ENCODE results near the gene SCNN1B.
"Not testable (repeated sequence)": the region's sequence is repeated elsewhere in the genome, so short reads cannot be mapped to it uniquely, and the experiment has no call there.

The SCNN1B gene

DNA sequence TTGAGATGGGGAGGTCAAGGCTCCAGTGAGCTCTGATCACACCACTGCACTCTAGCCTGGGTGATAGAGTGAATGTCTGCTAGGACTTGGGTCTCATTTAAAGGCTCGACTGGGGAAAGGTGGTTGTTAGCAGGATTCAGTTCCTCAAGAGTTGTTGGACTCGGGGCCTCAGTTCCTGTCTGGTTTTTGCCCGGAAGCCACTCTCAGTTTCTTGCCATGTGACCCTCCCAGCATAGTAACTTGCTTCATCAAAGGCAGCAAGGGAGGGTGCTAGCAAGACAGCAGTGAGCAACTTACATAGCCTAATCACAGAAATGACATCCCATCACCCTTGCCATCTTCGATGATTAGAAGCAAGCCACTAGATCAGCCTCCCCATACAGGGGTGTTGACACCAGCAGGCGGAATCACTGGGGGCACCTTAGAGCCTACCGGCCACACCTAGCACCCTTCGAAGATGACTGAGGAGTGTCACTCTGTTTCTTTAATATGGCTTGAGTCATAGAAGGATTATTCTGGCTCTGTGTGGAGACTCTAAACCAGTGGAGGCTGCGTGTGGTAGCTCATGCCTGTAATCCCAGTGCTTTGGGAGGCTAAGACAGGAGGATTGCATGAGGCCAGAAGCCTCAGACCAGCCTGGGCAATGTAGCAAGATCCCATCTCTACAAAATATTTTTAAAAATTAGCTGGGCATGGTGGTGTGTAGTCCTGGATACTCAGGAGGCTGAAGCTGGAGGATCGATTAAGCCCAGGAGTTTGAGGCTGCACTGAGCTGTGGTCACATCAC is 13.2 kb upstream of the SCNN1B start:
- DNase-seq (ENCODE audit: low read depth), result no peak

DNA sequence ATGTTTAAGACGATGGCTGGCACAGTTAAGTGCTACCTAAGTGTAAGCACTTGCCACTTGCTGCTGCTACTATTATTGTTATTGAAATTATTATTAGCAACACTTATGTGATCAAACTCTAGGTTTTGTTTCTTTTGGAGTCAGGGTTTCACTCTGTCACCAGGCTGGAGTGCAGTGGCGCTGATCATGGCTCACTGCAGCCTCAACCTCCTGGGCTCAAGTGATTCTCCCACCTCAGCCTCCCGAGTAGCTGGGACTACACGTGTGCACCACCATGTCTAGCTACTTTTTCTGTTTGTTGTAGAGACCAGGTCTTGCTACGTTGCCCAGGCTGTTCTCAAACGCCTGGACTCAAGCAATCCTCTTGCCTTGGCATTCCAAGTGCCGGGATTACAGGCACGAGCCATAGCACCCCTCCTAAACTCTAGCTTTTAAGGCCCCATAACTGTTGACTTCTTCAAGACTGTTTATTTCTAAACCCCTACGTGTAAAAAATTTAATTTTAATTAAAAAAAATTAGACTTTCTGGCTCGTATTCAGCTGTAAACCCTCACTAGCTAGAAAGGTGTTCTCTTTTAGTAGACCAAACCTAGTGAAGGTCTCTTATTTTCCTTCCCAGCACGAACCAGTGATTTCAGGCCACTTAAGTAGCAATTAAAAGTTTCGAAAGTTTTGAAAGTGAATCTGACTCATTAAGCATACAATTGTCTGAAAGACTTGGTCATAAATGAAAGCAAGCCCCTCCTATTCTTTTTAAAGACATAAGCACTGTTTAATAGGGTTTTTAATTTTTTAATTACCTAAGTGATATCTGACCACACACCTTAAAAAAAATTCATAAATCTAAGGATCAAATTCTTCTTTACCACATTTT is 11.7 kb upstream of the SCNN1B start:
- DNase-seq (ENCODE audit: low read depth), result no peak

GRCh38 chr16:23293016-23293415 is 9.1 kb upstream of the SCNN1B start:
- DNase-seq (ENCODE audit: low read depth), result no peak

GRCh38 chr16:23294260-23294659 is 7.8 kb upstream of the SCNN1B start:
- no peak for DNase-seq (ENCODE audit: low read depth)

DNA sequence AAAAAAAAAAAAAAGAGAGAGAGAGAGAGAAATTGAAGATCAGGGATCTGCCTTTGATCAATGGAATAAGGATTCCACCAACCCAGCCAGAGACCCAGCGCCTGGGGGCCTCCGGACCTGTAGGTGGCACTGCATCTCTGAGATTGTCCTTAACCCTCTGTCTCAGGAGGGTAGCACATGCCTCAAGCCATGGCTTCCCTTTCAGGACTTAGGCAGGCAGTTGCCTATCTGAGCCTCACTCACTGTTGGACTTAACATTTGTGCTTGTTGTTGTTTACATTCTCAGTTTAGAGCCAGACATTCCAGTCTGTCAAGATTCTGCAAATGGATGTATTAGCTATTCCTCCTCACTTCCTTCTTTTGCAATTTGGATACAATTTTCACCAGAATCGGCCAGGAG is 5.1 kb upstream of the SCNN1B start:
- no peak for DNase-seq (ENCODE audit: low read depth)

- no peak for DNase-seq (ENCODE audit: low read depth)
These were observed 3.7 kb upstream of the SCNN1B start for GRCh38 chr16:23298290-23298915.

DNA sequence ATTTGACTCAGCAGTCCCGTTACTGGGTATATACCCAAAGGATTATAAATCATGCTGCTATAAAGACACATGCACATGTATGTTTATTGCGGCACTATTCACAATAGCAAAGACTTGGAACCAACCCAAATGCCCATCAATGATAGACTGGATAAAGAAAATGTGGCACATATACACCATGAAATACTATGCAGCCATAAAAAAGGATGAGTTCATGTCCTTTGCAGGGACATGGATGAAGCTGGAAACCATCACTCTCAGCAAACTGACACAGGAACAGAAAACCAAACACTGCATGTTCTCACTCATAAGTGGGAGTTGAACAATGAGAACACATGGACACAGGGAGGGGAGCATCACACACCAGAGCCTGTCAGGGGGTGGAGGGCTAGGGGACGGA is 2.3 kb upstream of the SCNN1B start:
- DNase-seq (ENCODE audit: low read depth), result not testable (repeated sequence)

GRCh38 chr16:23301251-23302044 is 654 bp upstream of the SCNN1B start:
- no peak for DNase-seq (ENCODE audit: low read depth)

DNA sequence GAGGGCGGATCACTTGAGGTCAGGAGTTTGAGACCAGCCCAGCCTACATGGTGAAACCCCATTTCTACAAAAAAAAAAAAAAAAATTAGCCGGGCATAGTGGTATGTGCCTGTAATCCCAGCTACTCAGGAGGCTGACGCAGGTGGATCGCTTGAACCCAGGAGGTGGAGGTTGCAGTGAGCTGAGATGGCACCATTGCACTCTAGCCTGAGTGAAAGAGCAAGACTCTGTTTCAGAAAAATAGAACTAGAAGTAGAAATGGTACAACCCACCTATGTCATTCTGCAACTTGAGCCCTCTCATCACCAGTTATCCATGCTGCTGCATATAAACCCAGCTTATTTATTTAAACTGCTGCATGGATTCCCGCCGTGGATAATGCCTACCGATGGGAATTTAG is 1.6 kb downstream of the SCNN1B start:
- DNase-seq (ENCODE audit: low read depth), result no peak

DNA sequence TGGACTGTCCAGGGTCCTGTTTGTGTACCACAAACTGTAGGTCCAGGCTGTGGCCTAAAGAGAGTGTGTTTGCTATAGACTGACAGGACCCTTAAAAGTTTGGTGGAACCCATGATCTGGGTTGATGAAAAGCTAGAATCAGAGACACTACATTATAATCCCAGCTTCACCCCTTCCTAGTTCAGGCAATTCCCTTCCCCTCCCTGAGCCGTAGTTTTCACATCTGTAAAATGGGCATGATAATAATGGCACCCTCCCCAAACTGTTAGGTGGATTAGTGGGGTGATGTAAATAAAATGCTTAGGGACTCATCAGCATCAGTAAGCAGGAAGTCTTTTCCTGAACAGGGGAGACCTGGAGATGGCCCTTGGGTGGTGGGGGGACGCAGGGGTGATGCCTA is 2.5 kb downstream of the SCNN1B start:
- no peak for DNase-seq (ENCODE audit: low read depth)

DNA sequence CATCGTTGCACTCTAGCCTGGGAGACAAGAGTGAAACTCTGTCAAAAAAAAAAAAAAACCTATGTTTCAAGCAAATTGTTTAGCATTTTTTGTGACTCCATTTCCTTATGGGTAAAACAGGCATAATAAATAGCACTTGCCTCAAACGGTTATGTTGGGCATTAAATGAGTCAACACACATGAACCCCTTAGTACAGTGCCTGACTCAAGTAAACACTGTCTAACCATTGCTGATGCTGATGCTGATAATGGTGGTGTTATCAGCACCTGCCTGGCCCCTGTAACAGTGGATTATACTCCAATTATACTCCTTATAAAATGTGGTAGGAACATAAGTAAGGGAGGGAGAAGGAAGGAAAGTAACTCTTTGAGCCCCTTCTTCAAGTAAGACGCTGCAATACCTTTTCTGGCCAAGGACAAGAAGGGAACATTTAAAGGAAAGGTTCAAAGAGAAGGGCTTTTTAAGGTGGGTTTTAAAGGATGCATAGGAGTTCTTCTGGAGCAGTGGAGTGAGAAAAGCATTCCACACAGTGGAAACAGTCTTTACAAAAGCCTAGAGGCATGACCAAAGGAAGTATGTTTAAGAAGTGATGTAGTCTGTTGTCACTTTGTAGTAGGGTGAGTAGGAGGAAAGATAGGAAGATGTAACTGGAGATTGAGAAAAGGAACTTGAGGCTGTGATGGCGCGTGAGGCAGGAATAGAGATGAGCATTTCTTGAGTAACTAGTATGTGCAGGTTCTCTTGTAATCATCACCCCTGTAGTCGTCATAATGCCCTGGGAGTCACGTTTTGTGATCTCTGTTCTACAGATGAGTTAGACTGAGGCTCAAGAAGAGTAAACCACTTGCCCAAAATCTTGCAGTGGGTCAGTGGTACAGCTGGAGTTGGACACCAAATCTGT is 4.3 kb downstream of the SCNN1B start:
- no peak for DNase-seq (ENCODE audit: low read depth)

DNA sequence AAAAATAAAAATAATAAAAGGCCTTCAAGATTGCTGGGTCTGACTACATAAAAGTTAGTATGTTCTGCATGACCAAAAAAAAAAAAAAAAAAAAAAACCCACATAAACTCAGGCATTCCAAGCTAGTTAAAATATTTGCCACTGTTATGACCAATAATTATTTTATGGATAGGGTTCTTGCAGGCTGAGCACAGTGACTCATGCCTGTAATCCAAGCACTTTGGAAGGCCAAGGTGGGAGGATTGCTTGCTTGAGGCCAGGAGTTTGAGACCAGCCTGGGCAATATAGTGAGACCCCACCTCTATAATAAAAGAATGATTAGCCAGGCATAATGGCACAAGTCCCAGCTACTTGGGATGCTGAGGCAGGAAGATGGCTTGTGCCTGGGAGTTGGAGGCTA is 8.1 kb downstream of the SCNN1B start:
- DNase-seq (ENCODE audit: low read depth), result no peak

DNA sequence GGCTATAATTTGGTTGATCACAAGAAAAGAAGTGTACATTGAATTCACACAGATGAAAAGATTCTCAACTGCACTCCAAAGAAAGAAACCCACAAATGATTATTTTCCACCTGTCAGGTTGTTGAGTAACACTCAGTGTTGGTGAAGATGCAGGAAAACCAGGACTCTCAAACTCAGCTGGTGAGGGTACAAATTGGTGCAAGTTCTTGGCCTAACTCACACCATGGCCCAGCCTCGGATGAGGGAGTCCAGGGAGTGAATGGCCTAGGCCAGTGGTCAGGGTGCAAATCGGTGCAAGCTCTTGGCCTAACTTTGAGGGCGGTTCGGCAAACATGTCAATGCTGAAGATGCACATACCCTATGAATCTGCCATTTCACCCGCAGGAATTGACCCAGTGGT is 8.6 kb downstream of the SCNN1B start:
- no peak for DNase-seq (ENCODE audit: low read depth)

DNA sequence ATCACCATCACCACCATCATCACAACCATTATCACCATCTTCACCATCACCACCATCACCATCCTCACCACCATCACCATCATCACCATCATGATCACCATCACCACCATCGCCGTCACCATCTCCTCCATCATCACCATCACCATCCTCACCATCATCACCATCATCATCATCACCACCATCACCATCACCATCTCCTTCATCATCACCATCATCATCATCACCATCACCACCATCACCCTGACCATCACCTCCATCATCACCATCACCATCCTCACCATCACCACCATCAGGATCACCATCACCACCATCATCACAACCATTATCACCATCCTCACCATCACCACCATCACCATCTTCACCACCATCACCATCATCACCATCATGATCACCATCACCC is 14.1 kb downstream of the SCNN1B start:
- DNase-seq (ENCODE audit: low read depth), result no peak

DNA sequence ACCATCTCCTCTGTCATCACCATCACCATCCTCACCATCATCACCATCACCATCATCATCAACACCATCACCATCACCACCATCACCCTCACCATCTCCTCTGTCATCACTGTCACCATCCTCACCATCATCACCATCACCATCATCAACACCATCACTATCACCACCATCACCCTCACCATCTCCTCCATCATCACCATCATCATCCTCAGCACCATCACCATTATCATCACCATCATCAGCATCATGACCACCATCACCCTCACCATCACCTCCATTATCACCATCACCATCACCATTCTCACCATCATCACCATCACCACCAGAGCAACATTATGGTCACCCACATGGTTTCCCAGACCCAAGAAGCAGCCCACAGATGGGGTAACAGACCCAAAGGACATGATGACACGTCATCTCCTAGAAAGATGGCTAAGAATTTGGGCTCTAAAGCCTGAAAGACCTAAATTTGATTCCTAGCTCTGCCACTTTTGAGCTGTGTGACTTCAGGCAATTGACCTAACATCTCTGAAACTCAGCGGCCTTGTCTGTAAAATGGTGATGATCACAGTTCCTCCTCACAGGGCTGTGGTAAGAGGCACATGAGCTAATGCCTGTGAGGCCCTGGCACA is 14.6 kb downstream of the SCNN1B start:
- DNase-seq (ENCODE audit: low read depth), result no peak

DNA sequence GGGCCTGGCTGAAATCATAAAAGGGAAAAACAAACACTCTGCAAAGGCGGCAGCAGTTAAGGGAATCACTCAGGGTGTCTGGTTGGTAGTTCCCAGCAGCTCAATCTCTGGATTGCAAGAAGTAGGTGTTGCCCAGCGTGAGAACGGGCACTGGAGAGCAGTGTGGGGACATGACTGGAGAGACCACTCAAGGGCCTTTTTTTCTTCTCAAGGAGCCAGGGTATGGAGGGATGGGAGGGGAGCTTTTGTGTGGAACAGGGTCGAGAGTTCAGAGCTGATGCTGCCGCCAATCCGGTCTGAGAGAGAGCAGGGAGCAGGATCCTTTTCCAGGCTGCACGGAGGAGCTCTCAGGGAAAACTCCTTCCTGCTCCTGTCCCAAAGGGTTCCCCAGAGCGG is 15.2 kb downstream of the SCNN1B start:
- no peak for DNase-seq (ENCODE audit: low read depth)

- DNase-seq (ENCODE audit: low read depth), result no peak
These were observed 15.6 kb downstream of the SCNN1B start for GRCh38 chr16:23317751-23318150.

DNA sequence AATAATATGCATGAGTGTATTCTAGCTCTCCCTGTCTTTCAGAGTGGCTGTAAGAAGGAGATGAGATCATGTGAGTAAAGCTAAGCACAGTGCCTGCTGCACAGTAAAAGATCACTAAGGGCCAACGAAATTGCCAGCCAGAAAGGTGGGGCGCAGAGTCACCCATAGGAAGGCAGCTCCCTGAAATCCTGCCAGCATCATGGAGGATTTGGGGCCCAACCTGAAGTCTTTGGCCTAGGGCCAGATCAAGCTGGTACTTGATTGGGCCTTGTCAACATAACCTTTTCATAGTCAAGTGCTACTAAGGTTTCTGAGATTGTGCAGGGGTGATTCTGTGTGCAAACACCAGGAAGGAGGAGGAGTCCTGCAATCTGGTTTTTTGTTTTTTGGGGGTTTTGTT is 16.5 kb downstream of the SCNN1B start:
- no peak for DNase-seq (ENCODE audit: low read depth)

- DNase-seq (ENCODE audit: low read depth), result no peak
These were observed 17.9 kb downstream of the SCNN1B start for GRCh38 chr16:23319861-23320615.

GRCh38 chr16:23320693-23321092 is 18.6 kb downstream of the SCNN1B start:
- no peak for DNase-seq (ENCODE audit: low read depth)

Measured in activated T-cell treated with anti-CD3 and anti-CD28 coated beads for 24 hours (primary cell).